Loucy (cell line): ENCODE measurements around the gene ZMIZ2.

ENCODE experiments used
- H2AFZ ChIP-seq: fragments of 200-600 bp; sonication (generic); 2 replicates; pipeline ENCODE4 v1.6.0; 2016; ENCODE audit warnings: antibody characterized with exemption, mild to moderate bottlenecking, low read length, moderate library complexity
- H3F3A ChIP-seq: fragments of 200-600 bp; 2 replicates; pipeline ENCODE4 v1.6.0; 2016; ENCODE audit warnings: antibody characterized with exemption, low read depth, mild to moderate bottlenecking
- H3K27me3 ChIP-seq: fragments of 200-600 bp; sonication (generic); 2 replicates; pipeline ENCODE4 v1.6.1; 2014; ENCODE audit warnings: low read length, mild to moderate bottlenecking; ENCODE audit not compliant: insufficient read depth, poor library complexity, severe bottlenecking
- H3K36me3 ChIP-seq: fragments of 200-600 bp; sonication (generic); 2 replicates; pipeline ENCODE4 v1.6.1; 2016; ENCODE audit warnings: low read length; ENCODE audit not compliant: insufficient read depth
- H3K4me1 ChIP-seq: fragments of 200-600 bp; sonication (generic); 2 replicates; pipeline ENCODE4 v1.5.1; 2014; ENCODE audit warnings: low read length, mild to moderate bottlenecking; ENCODE audit not compliant: insufficient read depth, poor library complexity, severe bottlenecking
- H3K4me2 ChIP-seq: fragments of 200-600 bp; sonication (generic); 2 replicates; pipeline ENCODE4 v1.6.0; 2014; ENCODE audit warnings: antibody characterized with exemption, low read length, low read depth, mild to moderate bottlenecking; ENCODE audit not compliant: poor library complexity, severe bottlenecking
- H3K4me3 ChIP-seq: fragments of 200-600 bp; sonication (generic); 2 replicates; pipeline ENCODE4 v1.5.1; 2014; ENCODE audit warnings: low read length, mild to moderate bottlenecking, mixed read lengths; ENCODE audit not compliant: poor library complexity, severe bottlenecking
- H3K79me2 ChIP-seq: fragments of 200-600 bp; sonication (generic); 2 replicates; pipeline ENCODE4 v1.6.1; 2014; ENCODE audit warnings: low read length; ENCODE audit not compliant: insufficient read depth
- H3K9ac ChIP-seq: fragments of 200-600 bp; sonication (generic); 2 replicates; pipeline ENCODE4 v1.6.0; 2014; ENCODE audit warnings: mild to moderate bottlenecking, low read depth, low read length, moderate library complexity; ENCODE audit not compliant: poor library complexity, severe bottlenecking
- H3K9me2 ChIP-seq: fragments of 200-600 bp; sonication (generic); replicated peaks from 2 replicates; pipeline ENCODE4 v1.6.1; 2016; ENCODE audit warnings: low read depth, low read length, mixed read lengths
- H3K9me3 ChIP-seq: fragments of 200-600 bp; sonication (generic); 2 replicates; pipeline ENCODE4 v1.6.1; 2014; ENCODE audit warnings: mild to moderate bottlenecking, antibody characterized with exemption, low read length, low read depth; ENCODE audit not compliant: insufficient read depth
- H4K20me1 ChIP-seq: fragments of 200-600 bp; sonication (generic); 2 replicates; pipeline ENCODE4 v1.6.0; 2014; ENCODE audit warnings: antibody characterized with exemption, low read length, mild to moderate bottlenecking; ENCODE audit not compliant: insufficient read depth, poor library complexity, severe bottlenecking
- CTCF ChIP-seq: fragments of 200-600 bp; sonication (generic); conservative IDR thresholded peaks from 2 replicates; pipeline ENCODE4 v1.5.1; 2014; ENCODE audit warnings: mild to moderate bottlenecking, antibody characterized with exemption, low read length
- EZH2phosphoT487 ChIP-seq: fragments of 200-600 bp; IDR thresholded peaks from 2 replicates; pipeline ENCODE4 v1.6.1; 2018; ENCODE audit warnings: antibody characterized with exemption, mild to moderate bottlenecking, moderate library complexity, borderline replicate concordance

Gene ZMIZ2

GRCh38 chr7:44711528-44711927 is 37.1 kb upstream of the ZMIZ2 start:
- H2AFZ ChIP-seq, result no peak overlapping the region
- H4K20me1 ChIP-seq, result no peaks in the 10 kb centered on the region
- peaks cover 17% of the 10 kb centered on the region; the same call in 1 of the 2 replicates for H3K36me3 ChIP-seq
- no peaks in the 10 kb centered on the region for H3F3A ChIP-seq
- no peaks in the 10 kb centered on the region for H3K79me2 ChIP-seq
- H3K9me2 ChIP-seq, result no peaks in the 10 kb centered on the region
- TF ChIP-seq CTCF (no peak), EZH2phosphoT487 (no peak)
- no peak overlapping the region for H3K4me2 ChIP-seq
- H3K4me3 ChIP-seq, result no peak overlapping the region
- H3K4me1 ChIP-seq, result no peaks in the 10 kb centered on the region
- H3K9me3 ChIP-seq, result no peaks in the 10 kb centered on the region
- H3K9ac ChIP-seq, result no peak overlapping the region
- H3K27me3 ChIP-seq, result no peaks in the 10 kb centered on the region

- Histone ChIP-seq H3K9me2 (no peaks in the 10 kb centered on the region), H3K9ac (no peak overlapping the region), H3K36me3 (peaks cover 17% of the 10 kb centered on the region; the same call in 1 of the 2 replicates), H2AFZ (no peak overlapping the region), H3F3A (no peaks in the 10 kb centered on the region), H3K27me3 (no peaks in the 10 kb centered on the region), H4K20me1 (no peaks in the 10 kb centered on the region), H3K9me3 (no peaks in the 10 kb centered on the region), H3K4me2 (no peak overlapping the region), H3K4me3 (no peak overlapping the region), H3K79me2 (no peaks in the 10 kb centered on the region), H3K4me1 (no peaks in the 10 kb centered on the region)
- TF ChIP-seq CTCF, result no peak
- TF ChIP-seq EZH2phosphoT487, result no peak
Observed at GRCh38 chr7:44712012-44712411, 36.6 kb upstream of the ZMIZ2 start.

- H3F3A ChIP-seq, result no peaks in the 10 kb centered on the region
Observed at GRCh38 chr7:44713141-44713540, 35.5 kb upstream of the ZMIZ2 start.

More at GRCh38 chr7:44713141-44713540, 35.5 kb upstream of the ZMIZ2 start:
- Histone ChIP-seq H3K9ac (no peak overlapping the region), H3K27me3 (no peaks in the 10 kb centered on the region), H3K36me3 (peaks cover 8% of the 10 kb centered on the region; the same call in 1 of the 2 replicates), H3K9me2 (no peaks in the 10 kb centered on the region), H4K20me1 (no peaks in the 10 kb centered on the region), H3K4me2 (no peak overlapping the region), H3K4me3 (no peak overlapping the region), H3K4me1 (no peaks in the 10 kb centered on the region), H3K9me3 (no peaks in the 10 kb centered on the region), H3K79me2 (no peaks in the 10 kb centered on the region), H2AFZ (no peak overlapping the region)
- TF ChIP-seq EZH2phosphoT487, result no peak
- no peak for TF ChIP-seq CTCF
